Uterus (tissue), 4 donors: ENCODE measurements around the gene HSD17B4. TPM values are rescaled to one million over a fixed set of nuclear protein-coding genes. Genes with fewer than 3 reads are reported as not detected.
"Not testable (repeated sequence)": the region's sequence is repeated elsewhere in the genome, so short reads cannot be mapped to it uniquely, and the experiment has no call there.

Experiments used
- DNase-seq, 2 donors: peaks; one replicate each; pipeline ENCODE4 v3.0.0-alpha.2; 2019 to 2020
- H3K27ac ChIP-seq, 2 donors: fragments of 200-600 bp; sonication (generic); 1 replicate in 1 of 2; 2 replicates in 1 of 2; pipeline ENCODE4 v1.5.1; 2016 to 2018
- H3K27me3 ChIP-seq, 2 donors: fragments of 200-600 bp; sonication (generic); one replicate each; pipeline ENCODE4 v1.5.1; 2018 to 2019; ENCODE audit warnings: control low read depth in 1 of 2
- H3K36me3 ChIP-seq, 2 donors: fragments of 200-600 bp; sonication (generic); one replicate each; pipeline ENCODE4 v1.5.1; 2019; ENCODE audit warnings: control low read depth in 1 of 2
- H3K4me1 ChIP-seq, 2 donors: fragments of 200-600 bp; sonication (generic); one replicate each; pipeline ENCODE4 v1.5.1; 2018 to 2019; ENCODE audit warnings: control low read depth in 1 of 2
- H3K4me3 ChIP-seq, 2 donors: fragments of 200-600 bp; sonication (generic); 1 replicate in 1 of 2; 2 replicates in 1 of 2; pipeline ENCODE4 v1.5.1; 2018 to 2019; ENCODE audit warnings: mild to moderate bottlenecking in 1 of 2
- H3K9me3 ChIP-seq, 2 donors: fragments of 200-600 bp; sonication (generic); one replicate each; pipeline ENCODE4 v1.5.1; 2019; ENCODE audit warnings: control low read depth in 1 of 2
- CTCF ChIP-seq, 4 experiments: fragments of 200-600 bp in 2 of 4; fragments of 450-650 bp in 2 of 4; sonication (generic) in 2 of 4; IDR thresholded peaks; one replicate each; pipeline ENCODE4 v1.5.1; 2016 to 2019; ENCODE audit warnings: antibody characterized with exemption in 4 of 4, mild to moderate bottlenecking in 2 of 4, moderate library complexity in 1 of 4
- POLR2A ChIP-seq, 2 donors: fragments of 450-650 bp; IDR thresholded peaks; one replicate each; pipeline ENCODE4 v1.6.1; 2016; ENCODE audit warnings: antibody characterized with exemption in 2 of 2, mild to moderate bottlenecking in 1 of 2, moderate library complexity in 1 of 2
- intact Hi-C: fragments of 100-400 bp; cut with DNase I; formaldehyde crosslinking; loops from one replicate; pipeline ENCODE4 v1.15.1; 2023; ENCODE audit warnings: low total_unique reads
- total RNA-seq, 4 donors: library from RNA; depleted of rRNA in 3 of 4; stranded (reverse); fragments of >200 nt in 3 of 4; gene quantifications; one replicate each; pipeline versions ENCODE4 v1.1.0 to v1.2.4, GENCODE V29; 2014 to 2023
- donor health status: DM: yes; HTN: yes; CAD: no.

The HSD17B4 gene
- total RNA-seq, 4 donors from 2014 or later, result 93.8 to 167 (median 150) TPM

- TF ChIP-seq POLR2A (IDR thresholded peaks at IDR 0.05) (no peak), CTCF (IDR thresholded peaks at IDR 0.05) (no peak)
- H3K36me3 ChIP-seq, result no peaks in the 10 kb centered on the region
- intact Hi-C loops, result no loop called here
- no peaks in the 10 kb centered on the region for H3K27me3 ChIP-seq
- peaks cover 0 to 15% of the 10 kb centered on the region in 2 donors for H3K9me3 ChIP-seq
- no peaks in the 10 kb centered on the region for H3K4me1 ChIP-seq
- DNase-seq, result no peak
- H3K27ac ChIP-seq, result no peak overlapping the region
- H3K4me3 ChIP-seq, result no peak overlapping the region
These were observed 17.9 kb downstream of the HSD17B4 start for GRCh38 chr5:119470105-119470763.

- intact Hi-C loops, result no loop called here
- no peak for DNase-seq
- no peaks in the 10 kb centered on the region for H3K27me3 ChIP-seq
- H3K36me3 ChIP-seq, result no peaks in the 10 kb centered on the region
- no peaks in the 10 kb centered on the region for H3K4me1 ChIP-seq
- H3K4me3 ChIP-seq, result no peak overlapping the region
- peaks cover 0 to 15% of the 10 kb centered on the region in 2 donors for H3K9me3 ChIP-seq
- H3K27ac ChIP-seq, result no peak overlapping the region
- no peak for TF ChIP-seq POLR2A (IDR thresholded peaks at IDR 0.05)
- TF ChIP-seq CTCF (IDR thresholded peaks at IDR 0.05), result peak; percentile 17 to 57 (median 47)
These were observed 18.7 kb downstream of the HSD17B4 start for GRCh38 chr5:119470851-119471451.

GRCh38 chr5:119473241-119473640, 20.9 kb downstream of the HSD17B4 start:
- Histone ChIP-seq H3K36me3 (no peaks in the 10 kb centered on the region), H3K9me3 (peaks cover 0 to 12% of the 10 kb centered on the region in 2 donors), H3K27ac (no peak overlapping the region), H3K27me3 (no peaks in the 10 kb centered on the region), H3K4me1 (no peaks in the 10 kb centered on the region), H3K4me3 (no peak overlapping the region)
- TF ChIP-seq POLR2A (IDR thresholded peaks at IDR 0.05), result no peak
- TF ChIP-seq CTCF (IDR thresholded peaks at IDR 0.05), result no peak
- DNase-seq, result no peak
- intact Hi-C loops, result no loop called here

- Histone ChIP-seq H3K4me1 (no peaks in the 10 kb centered on the region), H3K27ac (no peak overlapping the region), H3K9me3 (no peaks in the 10 kb centered on the region), H3K27me3 (no peaks in the 10 kb centered on the region), H3K36me3 (no peaks in the 10 kb centered on the region), H3K4me3 (no peak overlapping the region)
- intact Hi-C loops, result no loop called here
- TF ChIP-seq POLR2A (IDR thresholded peaks at IDR 0.05), result no peak
- TF ChIP-seq CTCF (IDR thresholded peaks at IDR 0.05), result no peak
- no peak for DNase-seq
These were observed 24.0 kb downstream of the HSD17B4 start for GRCh38 chr5:119476341-119476740.

- Histone ChIP-seq H3K4me1 (no peaks in the 10 kb centered on the region), H3K27me3 (no peaks in the 10 kb centered on the region), H3K27ac (no peak overlapping the region), H3K4me3 (no peak overlapping the region), H3K9me3 (no peaks in the 10 kb centered on the region), H3K36me3 (no peaks in the 10 kb centered on the region)
- TF ChIP-seq POLR2A (IDR thresholded peaks at IDR 0.05) (no peak), CTCF (IDR thresholded peaks at IDR 0.05) (no peak)
- intact Hi-C loops, result no loop called here
- no peak for DNase-seq
These were observed 26.5 kb downstream of the HSD17B4 start for GRCh38 chr5:119478781-119479180.

GRCh38 chr5:119480629-119481028, 28.3 kb downstream of the HSD17B4 start:
- DNase-seq, H3K36me3 ChIP-seq, intact Hi-C loops, H3K9me3 ChIP-seq, H3K27me3 ChIP-seq, H3K27ac ChIP-seq, H3K4me1 ChIP-seq, H3K4me3 ChIP-seq: not testable (repeated sequence)
